OCI-LY7 (cell line): Measurements from ENCODE around the gene PCDH9. TPM values are rescaled to one million over a fixed set of nuclear protein-coding genes. Genes with fewer than 3 reads are reported as not detected.

Source experiments
- BruUV-seq: library from RNA; stranded (reverse); fragments of 400-500 nt; replicated peaks from 2 replicates; lab custom pipeline; 2021; lab: Mats Ljungman, UMichigan
- CTCF ChIA-PET: fragments of 300-600 bp; sonication (Branson Sonifier 250); formaldehyde crosslinking; loops from one replicate; lab custom pipeline; 2022; ENCODE audit warnings: antibody characterized with exemption; ENCODE audit not compliant: unreplicated experiment; lab: Charles Lee
- POLR2A ChIA-PET: fragments of 300-600 bp; sonication (Branson Sonifier 250); formaldehyde crosslinking; loops from one replicate; lab custom pipeline; 2022; ENCODE audit warnings: antibody characterized with exemption; lab: Charles Lee
- DNase-seq: peaks from one replicate; pipeline ENCODE4 v3.0.0-alpha.2; 2015; ENCODE audit warnings: low spot score
- H2AFZ ChIP-seq: fragments of 200-600 bp; sonication (generic), shearing (Covaris generic); 2 replicates; pipeline ENCODE4 v1.6.1; 2014; ENCODE audit warnings: mild to moderate bottlenecking, antibody characterized with exemption, low read length, moderate library complexity
- H3K27ac ChIP-seq: fragments of 200-600 bp; sonication (generic); 2 replicates; pipeline ENCODE4 v1.5.1; 2014; ENCODE audit warnings: mixed run types, low read depth, mild to moderate bottlenecking, moderate library complexity, low read length, inconsistent platforms; ENCODE audit not compliant: poor library complexity, severe bottlenecking
- H3K36me3 ChIP-seq: fragments of 200-600 bp; sonication (generic); 2 replicates; pipeline ENCODE4 v1.6.1; 2014; ENCODE audit warnings: mild to moderate bottlenecking, antibody characterized with exemption, low read length, moderate library complexity, mixed read lengths; ENCODE audit not compliant: insufficient read depth
- H3K4me1 ChIP-seq: fragments of 200-600 bp; sonication (generic); 2 replicates; pipeline ENCODE4 v1.5.1; 2014; ENCODE audit warnings: mild to moderate bottlenecking, low read length; ENCODE audit not compliant: insufficient read depth, poor library complexity, severe bottlenecking
- H3K4me2 ChIP-seq: fragments of 200-600 bp; sonication (generic); 2 replicates; pipeline ENCODE4 v1.6.1; 2014; ENCODE audit warnings: mild to moderate bottlenecking, low read length
- H3K4me3 ChIP-seq: fragments of 200-600 bp; sonication (generic); 2 replicates; pipeline ENCODE4 v1.5.1; 2014; ENCODE audit warnings: mild to moderate bottlenecking, low read depth, low read length; ENCODE audit not compliant: poor library complexity, severe bottlenecking
- H3K79me2 ChIP-seq: fragments of 200-600 bp; sonication (generic); 2 replicates; pipeline ENCODE4 v1.6.1; 2016; ENCODE audit warnings: low read depth, mild to moderate bottlenecking, low read length, moderate library complexity, mixed read lengths; ENCODE audit not compliant: insufficient read depth
- H3K9me2 ChIP-seq: fragments of 200-600 bp; sonication (generic); 2 replicates; pipeline ENCODE4 v1.6.1; 2016; ENCODE audit warnings: mild to moderate bottlenecking, low read length, mixed read lengths; ENCODE audit not compliant: insufficient read depth
- H3K9me3 ChIP-seq: fragments of 200-600 bp; sonication (generic); 2 replicates; pipeline ENCODE4 v1.6.1; 2014; ENCODE audit warnings: mild to moderate bottlenecking, mixed run types, low read length, mixed read lengths
- H4K20me1 ChIP-seq: fragments of 200-600 bp; sonication (generic); 2 replicates; pipeline ENCODE4 v1.6.1; 2014; ENCODE audit warnings: mild to moderate bottlenecking, antibody characterized with exemption, low read length, moderate library complexity, mixed read lengths; ENCODE audit not compliant: insufficient read depth
- CTCF ChIP-seq: fragments of 200-600 bp; sonication (generic); conservative IDR thresholded peaks from 2 replicates; pipeline ENCODE4 v1.5.1; 2014; ENCODE audit warnings: mild to moderate bottlenecking, antibody characterized with exemption, low read length, moderate library complexity, mixed read lengths
- EZH2phosphoT487 ChIP-seq: fragments of 200-600 bp; sonication (generic); IDR thresholded peaks from 2 replicates; pipeline ENCODE4 v1.6.1; 2018; ENCODE audit warnings: low read depth, borderline replicate concordance, mild to moderate bottlenecking, mixed run types, antibody characterized with exemption, low read length, moderate library complexity, mixed read lengths
- intact Hi-C: fragments of 100-400 bp; cut with micrococcal nuclease; formaldehyde crosslinking; loops from one replicate; pipeline ENCODE4 v1.10.0; 2022; ENCODE audit not compliant: unreplicated experiment
- total RNA-seq, 2 experiments: library from RNA; depleted of rRNA in 1 of 2; stranded (reverse); fragments of >200 nt in 1 of 2; shearing (Covaris generic) in 1 of 2; gene quantifications; 2 replicates each; pipeline ENCODE4 v1.2.3, GENCODE V29; 2014 to 2022

Gene PCDH9
- total RNA-seq, 2 experiments from 2014 or later: 20.1 to 26.0 TPM

- Histone ChIP-seq H3K79me2 (no peaks in the 10 kb centered on the region), H2AFZ (no peak overlapping the region), H3K9me2 (no peaks in the 10 kb centered on the region), H3K36me3 (no peaks in the 10 kb centered on the region), H3K27ac (no peak overlapping the region), H3K4me3 (no peak overlapping the region), H3K4me2 (no peak overlapping the region), H4K20me1 (no peaks in the 10 kb centered on the region), H3K4me1 (no peaks in the 10 kb centered on the region), H3K9me3 (no peaks in the 10 kb centered on the region)
- POLR2A ChIA-PET: no interaction called here
- intact Hi-C loops: no loop called here
- CTCF ChIA-PET: no interaction called here
- DNase-seq: no peak
- no TSS peak for BruUV-seq
- TF ChIP-seq EZH2phosphoT487 (no peak), CTCF (no peak)
Observed at GRCh38 chr13:67168384-67168783, 61.8 kb downstream of the PCDH9 start.

- Histone ChIP-seq H4K20me1 (no peaks in the 10 kb centered on the region), H3K4me3 (no peak overlapping the region), H3K79me2 (no peaks in the 10 kb centered on the region), H3K36me3 (no peaks in the 10 kb centered on the region), H2AFZ (no peak overlapping the region; the same call in 1 of the 2 replicates), H3K27ac (no peak overlapping the region), H3K4me2 (no peak overlapping the region), H3K9me2 (no peaks in the 10 kb centered on the region), H3K4me1 (no peaks in the 10 kb centered on the region), H3K9me3 (no peaks in the 10 kb centered on the region)
- POLR2A ChIA-PET: no interaction called here
- BruUV-seq: no TSS peak
- no peak for TF ChIP-seq EZH2phosphoT487
- no peak for TF ChIP-seq CTCF
- intact Hi-C loops: no loop called here
- no peak for DNase-seq
- CTCF ChIA-PET: no interaction called here
Observed at GRCh38 chr13:67167420-67167819, 62.7 kb downstream of the PCDH9 start.

- no TSS peak for BruUV-seq
- Histone ChIP-seq H3K36me3 (no peaks in the 10 kb centered on the region), H3K4me2 (no peak overlapping the region), H3K9me3 (no peaks in the 10 kb centered on the region), H2AFZ (peak overlapping the region; percentile 43; the same call in 1 of the 2 replicates), H3K4me3 (no peak overlapping the region), H4K20me1 (no peaks in the 10 kb centered on the region), H3K9me2 (no peaks in the 10 kb centered on the region), H3K27ac (no peak overlapping the region), H3K79me2 (no peaks in the 10 kb centered on the region), H3K4me1 (no peaks in the 10 kb centered on the region)
- intact Hi-C loops: no loop called here
- TF ChIP-seq CTCF (no peak), EZH2phosphoT487 (no peak)
- no peak for DNase-seq
- ChIA-PET POLR2A (interaction anchor here (1.4 kb wide), 1 partner anchor 13 kb away, joined by 3 read pairs; no protein-coding TSS in a partner anchor), CTCF (no interaction called here)
Observed at GRCh38 chr13:67161176-67161575, 69.0 kb downstream of the PCDH9 start.
